GM13976 (cell line): ENCODE results near the gene POLD1.
A peak's percentile ranks its signal among the peaks of the same experiment; 100 is the strongest.
"Not testable (repeated sequence)": the region's sequence is repeated elsewhere in the genome, so short reads cannot be mapped to it uniquely, and the experiment has no call there.

ENCODE experiments used
- DNase-seq: peaks from one replicate; pipeline ENCODE4 v3.0.0; 2012; ENCODE audit warnings: low spot score
- CTCF ChIP-seq: IDR thresholded peaks from 2 replicates; pipeline ENCODE4 v1.5.1; 2012; ENCODE audit warnings: borderline replicate concordance, mild to moderate bottlenecking; ENCODE audit not compliant: insufficient read depth; ENCODE audit errors: extremely low read depth, missing control alignments, control extremely low read depth
- in situ Hi-C: fragments of 300-500 bp; cut with MboI; formaldehyde crosslinking; loops from one replicate; pipeline ENCODE4 v1.12.0; 2022; ENCODE audit warnings: low sequenced_read_pairs, mixed read lengths, inconsistent platforms; ENCODE audit not compliant: unreplicated experiment

The POLD1 gene

GRCh38 chr19:50432221-50433028, 48.3 kb downstream of the POLD1 start, which contains the start of gene MYBPC2:
Gene MYBPC2 (plus strand): TSS chr19:50432892. CDS start chr19:50432954, 62 bp downstream.
- peak; percentile 58 for DNase-seq
- in situ Hi-C loops, result no loop called here

GRCh38 chr19:50433201-50434180, 49.3 kb downstream of the POLD1 start:
- TF ChIP-seq CTCF, result no peak
- in situ Hi-C loops, result no loop called here
- no peak for DNase-seq

More at GRCh38 chr19:50432221-50433028, 48.3 kb downstream of the POLD1 start, which contains the start of gene MYBPC2:
- no peak for TF ChIP-seq CTCF

DNA sequence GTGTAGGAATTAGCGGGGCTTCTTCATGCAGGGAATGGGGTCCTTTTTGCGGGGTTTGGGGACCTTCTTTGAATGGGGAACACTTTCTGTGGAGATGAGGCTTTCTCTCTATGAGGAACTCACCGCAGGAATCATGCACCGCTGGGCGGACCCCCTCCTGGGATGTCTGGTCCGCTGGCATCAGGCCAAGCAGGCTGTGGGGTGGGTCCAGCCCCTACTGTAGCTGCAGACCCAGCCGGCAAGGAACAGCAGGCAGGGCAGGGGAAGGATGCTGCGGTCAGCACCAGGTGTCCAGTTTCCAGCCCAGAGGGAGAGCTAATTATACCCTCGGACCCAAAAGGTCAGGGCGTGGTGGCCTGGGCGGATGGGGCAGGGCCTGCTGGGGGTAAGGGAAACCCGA, 50.4 kb downstream of the POLD1 start:
- DNase-seq, result no peak
- no peak for TF ChIP-seq CTCF
- in situ Hi-C loops, result no loop called here

DNA sequence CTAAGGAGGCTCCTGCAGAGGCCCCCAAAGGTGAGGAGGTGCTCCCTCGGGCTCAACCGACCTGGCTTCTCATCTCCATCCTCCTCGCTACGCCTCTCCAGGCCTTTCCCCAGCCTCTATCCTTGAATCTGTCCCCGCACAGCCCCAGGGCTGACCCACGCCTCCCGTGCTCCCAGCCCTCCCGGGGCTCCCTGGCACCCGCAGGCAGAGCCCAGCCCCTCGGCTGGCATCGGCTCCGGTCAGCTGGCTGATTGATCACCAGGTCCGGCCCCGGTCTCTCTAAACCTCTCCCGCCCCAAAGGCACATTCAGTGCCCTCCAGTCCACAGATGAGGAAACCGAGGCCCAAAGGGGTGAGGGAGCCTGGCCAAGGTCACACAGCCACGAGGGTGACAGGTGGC, 51.1 kb downstream of the POLD1 start:
- in situ Hi-C loops, result no loop called here
- no peak for TF ChIP-seq CTCF

GRCh38 chr19:50435627-50436026, 51.5 kb downstream of the POLD1 start:
- no peak for DNase-seq
- TF ChIP-seq CTCF, result no peak
- in situ Hi-C loops, result no loop called here

More for the DNA sequence above, 51.1 kb downstream of the POLD1 start:
- DNase-seq, result no peak

DNA sequence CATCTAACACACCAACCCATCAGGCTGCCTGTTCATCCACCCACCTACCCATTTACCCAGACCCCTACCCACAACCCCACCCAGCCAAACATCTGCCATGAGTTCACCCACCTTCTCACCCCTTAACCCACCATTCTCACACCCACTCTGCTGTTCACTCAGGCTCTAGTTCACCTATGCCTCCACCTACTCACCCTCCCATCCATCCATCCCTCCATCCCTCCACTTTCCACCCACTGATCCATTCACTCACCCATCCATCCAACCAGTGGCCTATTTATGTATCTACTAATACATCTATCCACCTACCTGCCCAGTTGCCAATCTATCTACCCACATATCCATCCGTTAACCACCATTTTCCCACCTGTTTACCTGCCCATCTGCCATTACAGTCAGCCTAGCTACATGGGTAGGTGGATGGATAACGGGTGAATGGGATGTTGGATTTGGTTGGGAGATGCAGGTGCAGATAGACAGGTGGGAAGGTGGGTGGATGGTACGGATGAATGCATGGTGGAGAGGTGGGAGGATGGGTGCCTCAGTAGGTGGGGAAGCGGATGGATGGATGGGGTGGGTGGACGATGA, 53.8 kb downstream of the POLD1 start:
- DNase-seq, result no peak
- TF ChIP-seq CTCF, result no peak
- in situ Hi-C loops, result no loop called here

GRCh38 chr19:50439130-50439529, 55.0 kb downstream of the POLD1 start:
- DNase-seq, in situ Hi-C loops: not testable (repeated sequence)
